ENCODE results near the gene DPYD.

The DPYD gene

GRCh38 chr1:97331165-97331564 is 589.7 kb downstream of the DPYD start:
- no peak for TF ChIP-seq CTCF (conservative IDR thresholded peaks at IDR 0.05)
- no peak for TF ChIP-seq ZFX (IDR thresholded peaks at IDR 0.05)
- H3K27ac ChIP-seq, result no peak overlapping the region

GRCh38 chr1:97314685-97315084 is 606.1 kb downstream of the DPYD start:
- TF ChIP-seq CTCF (conservative IDR thresholded peaks at IDR 0.05) (no peak), ZFX (IDR thresholded peaks at IDR 0.05) (no peak)

GRCh38 chr1:97308131-97308530 is 612.7 kb downstream of the DPYD start:
- TF ChIP-seq CTCF (conservative IDR thresholded peaks at IDR 0.05) (no peak), ZFX (IDR thresholded peaks at IDR 0.05) (no peak)

More at GRCh38 chr1:97314685-97315084, 606.1 kb downstream of the DPYD start:
- H3K27ac ChIP-seq, result no peak overlapping the region

GRCh38 chr1:97307568-97307967 is 613.3 kb downstream of the DPYD start:
- no peak for TF ChIP-seq CTCF (conservative IDR thresholded peaks at IDR 0.05)
- no peak for TF ChIP-seq ZFX (IDR thresholded peaks at IDR 0.05)

More at GRCh38 chr1:97308131-97308530, 612.7 kb downstream of the DPYD start:
- H3K27ac ChIP-seq, result no peak overlapping the region

GRCh38 chr1:97307151-97307550 is 613.7 kb downstream of the DPYD start:
- no peak overlapping the region for H3K27ac ChIP-seq
- no peak for TF ChIP-seq ZFX (IDR thresholded peaks at IDR 0.05)
- TF ChIP-seq CTCF (conservative IDR thresholded peaks at IDR 0.05), result no peak

More at GRCh38 chr1:97307568-97307967, 613.3 kb downstream of the DPYD start:
- H3K27ac ChIP-seq, result no peak overlapping the region

GRCh38 chr1:97306504-97306903 is 614.3 kb downstream of the DPYD start:
- no peak for TF ChIP-seq CTCF (conservative IDR thresholded peaks at IDR 0.05)

GRCh38 chr1:97304366-97304765 is 616.5 kb downstream of the DPYD start:
- H3K27ac ChIP-seq, result no peak overlapping the region
- TF ChIP-seq ZFX (IDR thresholded peaks at IDR 0.05) (no peak), CTCF (conservative IDR thresholded peaks at IDR 0.05) (no peak)

More at GRCh38 chr1:97306504-97306903, 614.3 kb downstream of the DPYD start:
- no peak overlapping the region for H3K27ac ChIP-seq

Data from C4-2B (cell line).